ENCODE data around the gene DTX4.
A peak's percentile ranks its signal among the peaks of the same experiment; 100 is the strongest.
"Not testable (repeated sequence)": the region's sequence is repeated elsewhere in the genome, so short reads cannot be mapped to it uniquely, and the experiment has no call there.

DTX4 gene

GRCh38 chr11:59171508-59172322, at the start of gene DTX4:
TSS of gene DTX4 (plus strand) at chr11:59172132. CDS start at chr11:59172596, 464 bp downstream.
- peak within 1 kb of the TSS; percentile 88 for H3K9ac ChIP-seq (ENCODE audit: low read depth, low read length)
- peak within 1 kb of the TSS; percentile 90 for H3K27ac ChIP-seq (ENCODE audit: low read depth, low read length)
- peaks cover 20% of the 10 kb centered on the region for H3K4me1 ChIP-seq (ENCODE audit: control insufficient read depth, insufficient read depth, low read length)

DNA sequence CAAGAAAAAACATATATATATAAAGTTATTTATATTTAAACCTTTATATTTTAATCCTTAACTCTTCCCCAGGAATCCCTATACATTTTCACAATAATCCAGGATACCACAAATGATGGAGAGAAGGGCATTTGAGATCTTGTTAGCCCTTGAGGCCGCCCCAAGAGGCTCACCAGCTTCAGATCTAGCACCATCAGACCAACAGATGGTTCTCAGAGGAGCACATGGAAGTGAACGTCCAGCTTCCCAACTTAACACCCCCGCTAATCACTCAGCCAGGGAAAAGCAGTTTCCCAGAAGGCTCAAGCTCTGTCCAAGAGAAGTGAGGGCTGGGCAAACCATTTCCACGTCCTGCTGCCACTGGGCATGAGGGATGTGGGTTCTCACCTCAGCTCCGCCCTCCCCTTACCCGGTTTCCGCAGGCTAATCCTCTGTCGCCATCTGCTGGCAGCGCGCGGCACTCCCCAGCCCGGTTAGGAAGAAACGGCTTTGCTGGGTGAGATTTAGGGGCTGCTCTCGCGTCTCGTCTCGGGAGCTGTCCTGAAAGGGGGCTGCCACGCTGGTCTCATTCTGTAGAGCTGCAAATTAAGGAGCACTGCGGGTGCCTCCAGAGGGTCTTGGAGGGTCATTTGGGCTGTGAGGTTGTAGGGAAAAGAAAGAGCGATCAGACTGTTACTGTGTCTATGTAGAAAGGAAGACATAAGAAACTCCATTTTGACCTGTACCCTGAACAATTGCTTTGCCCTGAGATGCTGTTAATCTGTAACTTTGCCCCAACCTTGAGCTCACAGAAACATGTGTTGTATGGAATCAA, 36.1 kb upstream of the DTX4 start:
- Histone ChIP-seq H3K9ac (ENCODE audit: low read depth, low read length) (no peak overlapping the region), H3K9me3 (ENCODE audit: control insufficient read depth, insufficient read depth, low read length) (peaks cover 29% of the 10 kb centered on the region), H3K4me1 (ENCODE audit: control insufficient read depth, insufficient read depth, low read length) (no peaks in the 10 kb centered on the region), H3K4me3 (ENCODE audit: low read depth, low read length) (peak overlapping the region; percentile 25; the same call in 1 of the 2 replicates), H3K27me3 (ENCODE audit: control insufficient read depth, insufficient read depth, low read length) (no peaks in the 10 kb centered on the region), H3K36me3 (ENCODE audit: control insufficient read depth, insufficient read depth, low read length) (peaks cover 6% of the 10 kb centered on the region; the same call in 1 of the 2 replicates), H3K27ac (ENCODE audit: low read depth, low read length) (no peak overlapping the region)

More at GRCh38 chr11:59171508-59172322, at the start of gene DTX4:
- no peaks in the 10 kb centered on the region for H3K36me3 ChIP-seq (ENCODE audit: control insufficient read depth, insufficient read depth, low read length)
- H3K27me3 ChIP-seq (ENCODE audit: control insufficient read depth, insufficient read depth, low read length): peaks cover 5% of the 10 kb centered on the region; the same call in 1 of the 2 replicates
- H3K9me3 ChIP-seq (ENCODE audit: control insufficient read depth, insufficient read depth, low read length): no peaks in the 10 kb centered on the region
- peak within 1 kb of the TSS; percentile 80 for H3K4me3 ChIP-seq (ENCODE audit: low read depth, low read length)

DNA sequence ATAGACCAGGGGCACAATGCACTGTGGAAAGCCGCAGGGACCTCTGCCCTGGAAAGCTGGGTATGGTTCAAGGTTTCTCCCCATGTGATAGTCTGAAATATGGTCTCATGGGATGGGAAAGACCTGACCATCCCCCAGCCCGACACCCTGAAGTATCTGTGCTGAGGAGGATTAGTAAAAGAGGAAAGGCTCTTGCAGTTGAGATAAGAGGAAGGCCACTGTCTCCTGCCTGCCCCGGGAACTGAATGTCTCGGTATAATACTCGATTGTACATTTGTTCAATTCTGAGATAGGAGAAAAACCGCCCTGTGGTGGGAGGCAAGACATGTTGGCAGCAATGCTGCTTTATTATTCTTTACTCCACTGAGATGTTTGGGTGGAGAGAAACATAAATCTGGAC, 35.4 kb upstream of the DTX4 start:
- H3K36me3 ChIP-seq (ENCODE audit: control insufficient read depth, insufficient read depth, low read length); H3K9ac ChIP-seq (ENCODE audit: low read depth, low read length); H3K4me3 ChIP-seq (ENCODE audit: low read depth, low read length); H3K4me1 ChIP-seq (ENCODE audit: control insufficient read depth, insufficient read depth, low read length); H3K27me3 ChIP-seq (ENCODE audit: control insufficient read depth, insufficient read depth, low read length); H3K27ac ChIP-seq (ENCODE audit: low read depth, low read length): not testable (repeated sequence)
- peaks cover 23% of the 10 kb centered on the region for H3K9me3 ChIP-seq (ENCODE audit: control insufficient read depth, insufficient read depth, low read length)

DNA sequence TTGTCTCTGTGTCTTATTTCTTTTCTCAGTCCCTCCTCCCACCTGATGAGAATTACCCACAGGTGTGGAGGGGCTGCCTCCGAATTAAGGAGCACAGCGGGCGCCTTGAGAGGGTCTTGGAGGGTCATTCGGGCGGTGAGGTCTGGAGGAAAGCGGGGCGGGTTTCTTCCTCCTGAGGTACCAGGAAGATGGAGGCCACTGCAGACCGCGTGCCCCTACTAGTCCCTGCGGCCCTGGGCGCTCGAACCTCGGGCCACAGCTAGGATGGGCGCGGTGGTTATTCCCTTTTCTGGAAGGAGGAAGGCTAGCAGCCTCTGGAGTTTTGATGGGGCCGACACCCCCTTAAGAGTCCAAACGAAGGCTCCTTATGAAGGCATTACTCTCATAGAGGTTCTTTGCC, 34.7 kb upstream of the DTX4 start:
- Histone ChIP-seq H3K4me3 (ENCODE audit: low read depth, low read length) (no peak overlapping the region), H3K9ac (ENCODE audit: low read depth, low read length) (no peak overlapping the region), H3K4me1 (ENCODE audit: control insufficient read depth, insufficient read depth, low read length) (peaks cover 10% of the 10 kb centered on the region), H3K27me3 (ENCODE audit: control insufficient read depth, insufficient read depth, low read length) (no peaks in the 10 kb centered on the region; the same call in 1 of the 2 replicates), H3K27ac (ENCODE audit: low read depth, low read length) (no peak overlapping the region), H3K36me3 (ENCODE audit: control insufficient read depth, insufficient read depth, low read length) (peaks cover 6% of the 10 kb centered on the region; the same call in 1 of the 2 replicates), H3K9me3 (ENCODE audit: control insufficient read depth, insufficient read depth, low read length) (peaks cover 17% of the 10 kb centered on the region)

DNA sequence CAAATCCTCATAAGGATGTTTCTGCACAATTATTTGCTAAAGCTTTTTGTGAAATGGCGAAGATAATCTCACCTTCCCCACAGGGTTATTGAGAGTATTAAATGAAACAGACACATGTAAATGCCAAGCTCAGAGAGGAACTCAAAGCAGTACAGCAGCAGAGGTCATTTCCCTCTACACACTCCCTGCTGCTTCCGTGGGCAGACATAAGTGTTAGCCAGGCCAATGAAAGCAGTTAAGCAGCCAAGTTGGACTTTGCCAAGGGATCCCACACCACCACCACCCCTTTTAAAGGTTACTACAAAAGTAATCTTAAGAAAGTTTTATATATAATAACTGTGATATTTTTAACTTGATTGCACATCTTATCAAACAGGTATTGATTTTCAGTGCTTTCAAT, 33.3 kb upstream of the DTX4 start:
- peaks cover 6% of the 10 kb centered on the region; the same call in 1 of the 2 replicates for H3K9me3 ChIP-seq (ENCODE audit: control insufficient read depth, insufficient read depth, low read length)
- H3K4me3 ChIP-seq (ENCODE audit: low read depth, low read length): no peak overlapping the region
- no peak overlapping the region for H3K9ac ChIP-seq (ENCODE audit: low read depth, low read length)
- H3K36me3 ChIP-seq (ENCODE audit: control insufficient read depth, insufficient read depth, low read length): 0 out of 2 replicates have a peak, but pooled peaks cover 2% of the 10 kb centered on the region
- H3K4me1 ChIP-seq (ENCODE audit: control insufficient read depth, insufficient read depth, low read length): peaks cover 17% of the 10 kb centered on the region
- H3K27me3 ChIP-seq (ENCODE audit: control insufficient read depth, insufficient read depth, low read length): peaks cover 4% of the 10 kb centered on the region
- no peak overlapping the region for H3K27ac ChIP-seq (ENCODE audit: low read depth, low read length)

DNA sequence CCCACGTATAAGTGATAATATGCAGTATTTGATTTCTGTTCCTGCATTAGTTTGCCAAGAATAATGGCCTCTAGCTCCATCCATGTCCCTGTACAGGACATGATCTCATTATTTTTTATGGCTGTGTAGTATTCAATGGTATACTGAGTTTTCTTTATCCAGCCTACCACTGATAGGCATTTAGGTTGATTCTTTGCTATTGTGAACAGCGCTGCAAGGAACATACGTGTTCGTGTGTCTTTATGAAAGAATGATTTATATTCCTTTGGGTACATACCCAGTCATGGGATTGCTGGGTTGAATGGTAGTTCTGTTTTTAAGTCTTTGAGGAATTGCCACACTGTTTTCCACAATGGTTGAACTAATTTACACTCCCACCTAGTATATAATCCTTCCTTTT, 30.7 kb upstream of the DTX4 start:
- H3K9ac ChIP-seq (ENCODE audit: low read depth, low read length): no peak overlapping the region
- H3K27me3 ChIP-seq (ENCODE audit: control insufficient read depth, insufficient read depth, low read length): peaks cover 15% of the 10 kb centered on the region
- peaks cover 22% of the 10 kb centered on the region for H3K4me1 ChIP-seq (ENCODE audit: control insufficient read depth, insufficient read depth, low read length)
- peaks cover 6% of the 10 kb centered on the region; the same call in 1 of the 2 replicates for H3K9me3 ChIP-seq (ENCODE audit: control insufficient read depth, insufficient read depth, low read length)
- H3K36me3 ChIP-seq (ENCODE audit: control insufficient read depth, insufficient read depth, low read length): no peaks in the 10 kb centered on the region
- no peak overlapping the region for H3K27ac ChIP-seq (ENCODE audit: low read depth, low read length)
- no peak overlapping the region for H3K4me3 ChIP-seq (ENCODE audit: low read depth, low read length)

- peak overlapping the region; percentile 92 for H3K4me3 ChIP-seq (ENCODE audit: low read depth, low read length)
- peaks cover 6% of the 10 kb centered on the region; the same call in 1 of the 2 replicates for H3K9me3 ChIP-seq (ENCODE audit: control insufficient read depth, insufficient read depth, low read length)
- H3K27ac ChIP-seq (ENCODE audit: low read depth, low read length): no peak overlapping the region
- peak overlapping the region; percentile 81; the same call in 1 of the 2 replicates for H3K9ac ChIP-seq (ENCODE audit: low read depth, low read length)
- peaks cover 15% of the 10 kb centered on the region for H3K27me3 ChIP-seq (ENCODE audit: control insufficient read depth, insufficient read depth, low read length)
- no peaks in the 10 kb centered on the region; the same call in 1 of the 2 replicates for H3K36me3 ChIP-seq (ENCODE audit: control insufficient read depth, insufficient read depth, low read length)
- H3K4me1 ChIP-seq (ENCODE audit: control insufficient read depth, insufficient read depth, low read length): peaks cover 22% of the 10 kb centered on the region
Observed at GRCh38 chr11:59141673-59142460, 30.1 kb upstream of the DTX4 start.

DNA sequence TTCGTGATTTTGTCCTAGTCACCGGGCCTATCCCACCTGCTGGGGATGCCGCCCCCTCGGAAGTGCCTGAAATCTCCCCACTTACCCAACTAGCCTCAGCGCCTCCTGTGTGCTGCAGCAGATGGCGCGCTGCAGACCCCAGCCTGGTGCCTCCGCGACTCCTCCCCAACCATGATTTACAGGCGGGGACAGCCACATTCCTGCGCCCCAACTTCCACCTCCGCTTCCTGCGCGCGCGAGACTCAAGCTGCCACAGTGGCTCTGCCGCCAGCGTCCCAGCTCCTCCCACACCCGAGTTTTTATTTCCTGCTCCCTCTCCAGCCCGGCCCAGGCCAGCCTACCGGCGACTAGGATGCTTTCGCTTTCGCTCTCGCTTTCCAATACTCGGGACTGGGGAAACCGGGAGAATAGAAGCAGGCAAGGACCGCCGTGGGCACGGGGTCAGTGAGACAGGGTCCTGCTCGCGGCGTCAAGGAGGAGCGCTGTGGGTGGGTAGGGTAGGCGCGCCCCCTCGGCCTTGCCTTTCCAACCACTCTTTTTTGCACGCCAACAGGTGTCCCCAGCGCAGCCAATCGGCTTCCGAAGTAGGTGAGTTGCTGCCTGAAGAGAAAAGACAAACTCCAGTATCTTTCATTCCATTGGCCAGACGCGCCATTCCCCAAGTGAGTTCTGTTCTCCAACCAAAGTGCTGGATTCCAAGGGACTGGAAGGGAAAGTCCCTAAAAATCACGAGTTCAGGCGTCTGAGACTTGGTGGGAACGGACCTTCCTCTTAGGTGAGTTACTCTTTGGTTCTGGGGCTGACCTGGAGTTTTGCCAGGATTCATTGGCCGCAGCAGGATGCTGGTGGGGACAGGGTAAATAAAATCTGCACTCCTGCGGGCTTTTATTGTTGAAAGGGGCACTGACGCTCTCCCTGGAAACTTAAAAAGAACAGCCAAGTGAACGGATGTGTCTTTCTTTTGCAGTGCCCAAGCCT, 29.1 kb upstream of the DTX4 start, which contains the start of gene FAM111A:
FAM111A (plus strand) TSS at position 327 of the 978 bp plus-strand sequence. CDS start 6,017 bp downstream, outside the sequence.
- peaks cover 22% of the 10 kb centered on the region for H3K4me1 ChIP-seq (ENCODE audit: control insufficient read depth, insufficient read depth, low read length)
- H3K9me3 ChIP-seq (ENCODE audit: control insufficient read depth, insufficient read depth, low read length): peaks cover 6% of the 10 kb centered on the region; the same call in 1 of the 2 replicates
- H3K36me3 ChIP-seq (ENCODE audit: control insufficient read depth, insufficient read depth, low read length): peaks cover 3% of the 10 kb centered on the region; the same call in 1 of the 2 replicates
- H3K27me3 ChIP-seq (ENCODE audit: control insufficient read depth, insufficient read depth, low read length): peaks cover 15% of the 10 kb centered on the region
- peak within 1 kb of the TSS; percentile 86 for H3K27ac ChIP-seq (ENCODE audit: low read depth, low read length)
- H3K9ac ChIP-seq (ENCODE audit: low read depth, low read length): peak within 1 kb of the TSS; percentile 81
- H3K4me3 ChIP-seq (ENCODE audit: low read depth, low read length): peak within 1 kb of the TSS; percentile 92

GRCh38 chr11:59144096-59144495, 27.8 kb upstream of the DTX4 start:
- H3K36me3 ChIP-seq (ENCODE audit: control insufficient read depth, insufficient read depth, low read length): peaks cover 9% of the 10 kb centered on the region; the same call in 1 of the 2 replicates
- peaks cover 15% of the 10 kb centered on the region for H3K27me3 ChIP-seq (ENCODE audit: control insufficient read depth, insufficient read depth, low read length)
- H3K27ac ChIP-seq (ENCODE audit: low read depth, low read length): no peak overlapping the region
- H3K4me3 ChIP-seq (ENCODE audit: low read depth, low read length): peak overlapping the region; percentile 59
- H3K9ac ChIP-seq (ENCODE audit: low read depth, low read length): no peak overlapping the region
- H3K4me1 ChIP-seq (ENCODE audit: control insufficient read depth, insufficient read depth, low read length): peaks cover 22% of the 10 kb centered on the region
- peaks cover 6% of the 10 kb centered on the region; the same call in 1 of the 2 replicates for H3K9me3 ChIP-seq (ENCODE audit: control insufficient read depth, insufficient read depth, low read length)

Data from HUES48 (cell line).